GM19239 (cell line): ENCODE measurements around the gene MARVELD1.
"Not testable (repeated sequence)": the region's sequence is repeated elsewhere in the genome, so short reads cannot be mapped to it uniquely, and the experiment has no call there.

Experiments used
- DNase-seq: peaks from one replicate; pipeline ENCODE4 v3.0.0; 2011; ENCODE audit warnings: low spot score; ENCODE audit not compliant: insufficient read length
- FAIRE-seq: peaks from 2 replicates; lab custom pipeline; 2011; peaks lifted over from hg19 to GRCh38; lab: Jason Lieb, UNC

MARVELD1 gene

DNA sequence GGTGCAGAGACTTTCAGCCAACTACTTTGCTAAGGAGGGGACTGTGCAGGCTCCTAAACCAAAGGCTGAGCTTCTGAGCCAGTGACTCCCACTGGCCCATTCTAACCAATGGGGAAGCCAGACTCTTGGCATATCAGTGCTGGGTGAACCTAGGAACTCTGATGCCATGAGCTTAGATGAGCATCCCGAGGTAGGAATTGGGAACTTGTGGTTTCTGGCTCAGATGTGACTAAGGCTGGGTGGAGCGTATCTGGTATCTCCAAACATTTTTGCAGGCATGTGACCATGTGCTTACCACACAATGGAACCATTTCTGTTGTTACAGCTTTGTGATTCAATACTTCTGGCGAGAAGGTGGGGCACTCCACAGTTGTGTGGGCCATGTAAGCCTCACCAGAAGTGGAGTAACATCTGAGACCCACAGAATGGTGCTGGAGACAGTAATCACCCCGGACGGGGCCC is 23.9 kb upstream of the MARVELD1 start:
- FAIRE-seq (no peak), DNase-seq (no peak)

DNA sequence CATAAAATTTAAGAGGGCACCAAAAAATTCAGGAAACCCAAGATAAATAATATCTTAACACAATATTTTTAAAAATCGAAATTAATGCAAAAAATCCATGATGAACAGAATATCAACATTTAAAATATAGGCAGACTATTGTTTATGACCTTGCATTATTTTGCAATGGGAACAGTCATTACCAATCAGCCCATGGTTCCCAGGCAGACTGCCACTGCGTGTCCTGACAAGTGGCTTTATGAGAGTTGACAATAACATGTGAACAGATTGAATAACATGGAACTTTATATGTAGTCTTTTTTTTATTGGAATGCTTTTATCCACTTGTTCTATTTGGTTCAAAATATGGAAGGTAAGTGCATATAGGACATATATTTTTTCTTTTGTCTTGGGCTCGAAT is 23.4 kb upstream of the MARVELD1 start:
- no peak for DNase-seq
- no peak for FAIRE-seq

DNA sequence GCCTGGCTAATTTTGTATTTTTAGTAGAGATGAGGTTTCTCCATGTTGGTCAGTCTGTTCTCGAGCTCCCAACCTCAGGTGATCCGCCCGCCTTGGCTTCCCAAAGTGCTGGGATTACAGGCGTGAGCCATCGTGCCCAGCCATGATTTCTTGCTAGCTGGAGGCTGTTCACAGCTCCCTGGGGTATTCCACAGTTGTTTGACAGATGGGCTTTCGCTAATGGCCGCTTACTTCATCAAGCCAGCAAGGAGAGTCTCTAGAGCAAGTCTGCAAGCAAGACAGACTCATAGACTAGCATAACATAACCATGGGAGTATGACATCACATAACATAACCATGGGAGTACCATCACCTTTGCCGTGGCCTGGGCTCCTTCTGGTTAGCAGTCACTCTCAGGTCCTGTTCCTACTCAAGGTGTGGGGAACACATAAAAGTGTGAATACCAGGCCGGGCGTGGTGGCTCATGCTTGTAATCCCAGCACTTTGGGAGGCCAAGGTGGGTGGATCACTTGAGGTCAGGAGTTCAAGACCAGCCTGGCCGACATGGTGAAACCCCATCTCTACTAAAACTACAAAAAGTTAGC is 15.4 kb upstream of the MARVELD1 start:
- not testable (repeated sequence) for FAIRE-seq, DNase-seq

DNA sequence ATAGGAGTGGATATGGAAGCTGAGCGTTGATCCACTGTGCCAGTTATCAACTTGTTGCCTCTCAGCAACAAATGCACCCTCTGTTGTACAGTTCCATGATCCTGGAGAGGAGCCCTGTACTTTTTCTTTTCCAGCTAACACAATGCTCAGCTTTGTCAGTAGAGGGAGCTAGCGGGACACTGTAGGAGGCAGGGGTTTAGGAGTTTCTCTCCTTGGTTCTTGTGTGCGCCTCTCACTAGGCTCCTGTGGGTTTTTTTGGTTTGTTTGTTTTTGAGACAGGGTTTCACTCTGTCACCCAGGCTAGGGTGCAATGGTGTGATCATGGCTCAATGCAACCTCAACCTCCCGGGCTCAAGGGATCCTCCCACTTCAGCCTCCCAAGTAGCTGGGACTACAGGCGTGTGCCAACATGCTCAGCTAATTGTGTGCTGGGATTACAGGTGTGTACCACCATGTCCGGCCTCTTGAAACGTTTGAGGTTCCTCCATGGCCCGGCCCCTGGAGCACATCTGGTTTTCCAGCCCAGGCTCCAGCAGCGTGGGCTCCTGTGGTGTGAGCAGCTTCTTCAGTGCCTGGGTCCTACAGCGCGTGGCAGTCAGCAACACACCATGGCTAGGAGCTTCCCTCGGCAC is 12.0 kb upstream of the MARVELD1 start:
- FAIRE-seq (peak; percentile 87), DNase-seq (peak; percentile 65)

DNA sequence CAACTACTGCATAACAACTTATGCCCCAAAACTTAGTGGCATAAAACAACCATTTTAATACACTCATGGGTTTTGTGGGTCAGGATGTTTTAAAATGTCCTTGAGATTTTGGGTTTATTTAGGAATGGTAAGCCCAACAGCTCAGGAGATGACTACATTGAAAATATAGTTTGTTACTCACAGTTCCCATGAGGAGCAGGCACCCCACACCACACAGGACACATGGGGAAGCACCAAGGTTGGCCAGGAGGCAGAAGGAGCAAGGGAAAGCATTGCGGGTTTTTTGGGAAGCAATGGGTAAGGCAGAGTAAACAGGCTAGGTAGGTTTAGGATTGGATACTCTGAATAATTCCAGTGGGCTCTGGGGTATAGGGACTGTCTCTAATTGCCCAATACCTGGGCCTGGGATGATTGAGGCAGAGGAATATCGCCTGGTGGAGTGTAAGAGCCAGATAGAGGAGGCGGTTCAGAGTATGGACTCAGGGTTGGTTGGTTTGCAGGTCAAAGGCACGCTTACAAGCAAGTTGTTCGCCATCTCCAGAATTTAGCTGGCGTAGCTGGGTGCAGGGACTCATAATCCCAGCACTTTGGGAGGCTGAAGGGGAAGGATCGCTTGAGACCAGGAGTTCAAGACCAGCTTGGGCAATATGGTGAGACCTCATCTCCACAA is 10.0 kb upstream of the MARVELD1 start:
- no peak for FAIRE-seq
- no peak for DNase-seq

DNA sequence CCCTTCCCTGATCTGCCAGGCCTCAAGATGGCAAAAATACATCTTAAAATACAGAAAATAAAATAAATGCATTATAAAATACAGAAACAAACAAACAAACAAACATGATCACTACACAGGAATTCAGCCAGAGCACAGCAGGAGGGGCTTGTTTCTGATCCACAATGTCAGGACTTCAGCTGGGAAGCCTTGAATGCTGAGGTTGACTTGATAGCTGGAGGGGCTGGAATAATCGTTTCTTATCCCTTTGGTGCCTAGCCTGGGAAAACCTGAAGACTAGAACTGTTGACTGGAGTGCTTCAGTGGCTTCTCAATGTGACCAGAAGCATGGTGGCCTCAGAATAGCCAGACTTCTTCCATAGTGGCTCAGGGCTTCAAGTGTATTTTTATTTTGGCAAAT is 9.2 kb upstream of the MARVELD1 start:
- DNase-seq: no peak
- no peak for FAIRE-seq

DNA sequence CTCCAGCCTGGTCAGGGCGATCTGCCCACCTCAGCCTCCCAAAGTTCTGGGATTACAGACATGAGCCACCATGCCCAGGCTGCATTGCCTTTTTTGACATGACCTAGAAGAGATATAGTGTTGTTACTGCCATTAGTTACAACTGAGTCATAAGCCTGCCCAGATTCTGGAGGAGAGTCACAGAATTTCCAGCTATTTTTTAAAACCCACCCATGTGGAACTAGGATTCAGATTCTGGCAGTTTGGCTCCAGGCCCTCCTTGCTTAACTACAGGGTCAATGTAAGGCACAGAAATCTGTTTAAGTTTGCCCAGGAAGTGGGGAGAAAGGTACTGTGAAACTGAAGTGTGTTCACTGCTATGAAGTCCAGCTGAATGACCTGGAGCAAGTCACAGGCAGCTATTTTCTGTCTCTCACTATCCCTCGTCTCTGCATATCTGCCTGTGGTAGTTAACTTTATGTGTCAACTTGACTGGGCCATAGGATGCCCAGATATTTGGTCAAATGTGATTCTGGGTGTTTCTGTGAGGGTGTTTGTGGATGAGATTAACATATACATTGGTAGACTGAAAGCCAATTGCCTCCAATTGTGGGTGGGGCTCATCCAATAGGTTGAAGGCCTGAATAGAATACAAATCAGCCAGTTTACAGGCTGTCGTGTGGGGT is 8.4 kb upstream of the MARVELD1 start:
- DNase-seq: no peak
- no peak for FAIRE-seq

DNA sequence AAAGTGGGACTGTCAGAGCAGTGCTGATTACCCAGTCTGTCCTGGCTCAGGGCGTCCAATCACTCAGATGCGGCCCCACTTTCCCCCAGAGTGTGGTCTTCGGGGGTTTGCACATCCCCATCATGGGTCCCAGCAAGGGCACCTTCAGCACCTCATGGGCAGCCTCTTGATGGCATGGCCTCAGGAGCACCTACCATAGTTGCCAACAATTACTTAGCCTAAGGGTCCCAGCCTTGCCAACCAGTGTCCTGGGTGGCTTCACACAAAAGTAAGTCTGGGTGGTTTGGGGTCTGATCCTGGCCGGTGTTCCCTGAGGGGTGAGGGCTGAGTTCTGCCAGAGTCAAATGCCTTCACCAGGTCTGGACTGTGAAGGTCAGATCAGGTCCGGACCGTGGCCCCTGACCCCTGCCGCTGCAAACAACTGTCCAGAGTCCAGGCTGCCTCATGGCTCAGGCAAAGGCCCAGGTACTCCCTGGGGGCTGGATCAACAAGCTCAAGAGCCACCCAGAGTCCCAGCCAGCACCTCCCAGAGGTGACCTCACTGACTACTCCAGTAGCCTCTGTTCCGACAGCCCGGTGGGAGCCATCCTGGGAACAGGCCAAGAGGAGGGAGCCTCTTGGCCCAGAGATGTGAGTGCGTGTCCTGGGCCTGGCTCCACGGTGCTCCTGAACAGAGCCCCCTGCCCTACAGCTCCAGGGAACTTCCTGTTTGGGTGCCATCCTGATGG is 6.2 kb upstream of the MARVELD1 start:
- FAIRE-seq: no peak
- DNase-seq: no peak

DNA sequence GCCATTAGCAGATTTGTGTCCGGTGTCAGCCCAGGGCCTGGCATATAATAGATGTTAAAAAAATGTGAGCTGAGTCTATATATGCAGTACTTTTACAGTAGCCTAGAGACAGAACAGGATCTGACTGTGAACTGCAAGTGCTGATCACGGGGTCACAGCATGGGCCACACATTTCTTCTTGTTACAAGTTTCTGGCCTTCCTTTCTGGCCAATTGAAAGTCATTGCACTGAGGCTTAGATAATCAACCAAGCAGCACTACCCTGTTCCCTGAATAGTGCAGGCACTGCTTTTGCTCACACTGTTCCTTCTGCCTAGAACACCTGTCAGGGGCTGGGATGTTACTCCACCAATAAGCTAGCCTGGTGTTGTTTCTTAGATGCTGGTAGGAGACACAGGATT is 5.4 kb upstream of the MARVELD1 start:
- DNase-seq: no peak
- FAIRE-seq: no peak

DNA sequence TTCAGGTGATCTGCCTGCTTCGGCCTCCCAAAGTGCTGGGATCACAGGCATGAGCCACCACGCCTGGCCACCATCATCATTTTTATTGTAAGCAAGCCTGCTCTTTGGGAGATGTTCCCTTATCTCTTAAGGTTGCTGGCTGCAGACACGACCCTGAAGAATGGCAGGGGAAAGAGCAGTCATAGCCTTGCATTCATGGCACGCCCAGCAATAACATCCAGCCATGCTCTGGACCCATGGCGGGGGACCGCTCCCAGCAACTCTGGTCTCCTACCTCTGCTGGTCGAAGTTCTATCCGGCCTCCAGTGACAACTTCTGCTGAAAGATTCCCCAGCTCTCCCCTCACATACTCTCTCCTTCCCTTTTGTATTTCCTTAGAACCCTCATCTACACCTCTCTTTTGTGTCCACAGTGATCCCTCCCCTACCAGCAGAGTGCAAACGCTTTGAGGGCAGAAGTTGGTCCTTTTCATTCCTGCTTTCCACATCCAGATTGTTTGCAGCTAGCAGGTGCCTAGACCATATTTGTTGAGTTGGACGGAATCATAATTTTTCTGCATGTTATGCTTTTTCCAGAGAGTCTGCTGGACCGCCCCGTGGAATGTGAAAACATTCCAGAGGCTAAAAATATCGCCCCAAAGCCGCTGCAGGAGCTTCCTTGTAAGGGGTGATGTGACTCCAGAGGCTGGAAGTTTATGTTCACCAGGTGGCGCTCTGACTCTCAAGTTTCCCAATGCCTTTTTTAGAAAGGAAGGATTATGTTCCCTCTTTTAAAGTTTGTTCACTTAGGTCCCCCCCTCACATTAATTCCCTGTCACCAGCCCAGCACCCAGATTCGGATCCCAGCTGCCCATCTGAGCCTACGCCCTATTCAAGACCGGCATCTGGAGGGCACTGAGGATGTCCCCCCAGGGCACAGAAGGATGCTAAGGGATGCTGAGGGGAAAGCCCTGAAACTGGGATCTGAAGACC is 4.3 kb upstream of the MARVELD1 start:
- DNase-seq (no peak), FAIRE-seq (peak; percentile 39)

DNA sequence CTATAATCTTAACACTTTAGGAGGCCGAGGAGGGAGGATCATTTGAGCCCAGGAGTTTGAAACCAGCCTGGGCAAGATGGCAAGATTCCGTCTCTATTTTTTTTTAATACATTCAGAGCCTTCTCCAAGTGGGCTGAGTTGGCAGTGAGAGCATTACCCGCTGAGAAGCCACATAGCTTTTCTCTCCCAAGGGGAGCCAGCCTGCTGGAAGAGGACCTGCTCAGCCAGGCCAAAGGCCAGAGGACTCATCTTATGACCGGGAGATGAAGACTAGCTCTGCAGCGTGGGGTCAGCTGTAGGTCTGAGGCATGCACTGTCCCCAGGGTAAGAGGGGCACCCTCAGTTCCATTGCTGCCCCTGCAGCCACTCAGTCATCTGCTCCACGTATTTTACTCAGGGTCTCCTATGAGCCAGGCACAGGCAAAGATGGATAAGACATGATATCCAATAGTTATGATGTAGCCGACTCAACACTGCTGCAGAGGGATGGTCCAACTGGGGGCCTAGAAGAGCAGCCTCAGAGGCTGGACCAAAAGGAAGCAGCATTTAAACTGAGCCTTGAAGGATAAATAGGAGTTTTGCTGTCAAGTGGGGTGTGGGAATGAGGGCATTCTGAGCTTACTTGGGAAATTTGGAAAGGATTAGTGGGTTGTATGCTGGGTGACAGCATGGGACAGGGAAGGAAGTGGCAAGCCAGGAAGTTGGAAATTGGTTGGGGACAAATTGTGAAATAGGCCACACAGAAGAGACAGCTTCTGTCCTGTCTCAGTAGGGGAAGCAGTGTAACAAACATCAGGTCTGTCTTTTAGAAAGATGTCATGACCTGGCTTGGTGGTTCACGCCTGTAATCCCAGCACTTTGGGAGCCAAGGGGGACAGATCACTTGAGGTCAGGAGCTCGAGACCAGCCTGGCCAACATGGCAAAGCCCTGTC is 1.6 kb upstream of the MARVELD1 start:
- FAIRE-seq (no peak), DNase-seq (no peak)

DNA sequence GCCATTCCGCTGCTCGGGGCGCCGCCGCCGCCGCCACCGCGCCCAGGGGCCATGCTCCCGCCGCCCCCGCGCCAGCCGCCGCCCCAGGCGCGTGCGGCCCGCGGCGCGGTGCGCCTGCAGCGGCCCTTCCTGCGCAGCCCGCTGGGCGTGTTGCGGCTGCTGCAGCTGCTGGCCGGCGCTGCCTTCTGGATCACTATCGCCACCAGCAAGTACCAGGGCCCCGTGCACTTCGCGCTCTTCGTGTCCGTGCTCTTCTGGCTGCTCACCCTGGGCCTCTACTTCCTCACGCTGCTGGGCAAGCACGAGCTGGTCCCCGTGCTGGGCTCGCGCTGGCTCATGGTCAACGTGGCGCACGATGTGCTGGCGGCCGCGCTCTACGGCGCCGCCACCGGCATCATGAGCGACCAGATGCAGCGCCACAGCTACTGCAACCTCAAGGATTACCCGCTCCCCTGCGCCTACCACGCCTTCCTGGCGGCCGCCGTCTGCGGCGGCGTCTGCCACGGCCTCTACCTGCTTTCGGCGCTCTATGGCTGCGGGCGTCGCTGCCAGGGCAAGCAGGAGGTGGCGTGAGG is 383 bp downstream of the MARVELD1 start:
- peak; percentile 94 for DNase-seq
- peak; percentile 59 for FAIRE-seq

DNA sequence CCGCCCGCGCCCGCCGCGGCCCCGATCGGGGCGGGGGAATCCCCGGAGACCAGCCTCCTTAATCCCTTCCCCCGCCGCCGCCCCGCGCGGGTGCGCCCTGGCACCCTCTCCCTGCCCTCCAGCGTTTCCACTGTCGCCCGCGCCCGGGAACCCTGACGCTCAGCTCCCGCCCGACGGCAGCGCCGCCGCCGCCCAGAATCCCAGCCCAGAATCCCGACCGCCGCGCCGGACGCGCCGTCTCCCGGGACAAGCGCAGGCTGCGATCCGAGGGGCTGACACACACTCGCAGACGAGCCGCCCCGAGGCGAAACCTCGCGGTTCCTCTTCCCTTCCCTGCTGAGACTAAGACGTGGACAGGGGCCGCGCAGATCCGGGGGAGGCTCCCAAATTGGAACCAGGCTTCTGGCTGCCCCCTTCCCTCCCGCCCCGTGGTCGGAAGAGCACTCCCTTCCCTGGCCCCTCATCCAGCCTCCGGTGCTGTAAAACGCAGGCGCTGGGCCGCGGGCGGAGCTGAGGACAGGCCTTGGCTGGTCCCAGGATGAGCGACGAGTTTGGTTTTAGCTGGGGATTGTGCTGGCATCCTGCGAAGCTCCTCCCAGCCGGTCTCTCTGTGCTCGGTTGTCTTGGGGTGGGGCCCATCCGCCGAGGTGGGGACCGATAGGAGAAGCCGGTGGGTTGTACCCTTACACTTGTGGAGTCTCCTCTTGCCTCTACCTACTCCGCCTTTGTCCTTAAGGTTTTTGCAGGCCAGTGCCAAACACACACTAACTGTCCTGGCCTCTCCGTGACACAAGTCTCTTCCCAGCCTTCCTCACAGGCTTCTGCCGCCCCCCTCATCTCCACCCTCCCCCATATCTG is 1.1 kb downstream of the MARVELD1 start:
- FAIRE-seq (no peak), DNase-seq (peak; percentile 56)

DNA sequence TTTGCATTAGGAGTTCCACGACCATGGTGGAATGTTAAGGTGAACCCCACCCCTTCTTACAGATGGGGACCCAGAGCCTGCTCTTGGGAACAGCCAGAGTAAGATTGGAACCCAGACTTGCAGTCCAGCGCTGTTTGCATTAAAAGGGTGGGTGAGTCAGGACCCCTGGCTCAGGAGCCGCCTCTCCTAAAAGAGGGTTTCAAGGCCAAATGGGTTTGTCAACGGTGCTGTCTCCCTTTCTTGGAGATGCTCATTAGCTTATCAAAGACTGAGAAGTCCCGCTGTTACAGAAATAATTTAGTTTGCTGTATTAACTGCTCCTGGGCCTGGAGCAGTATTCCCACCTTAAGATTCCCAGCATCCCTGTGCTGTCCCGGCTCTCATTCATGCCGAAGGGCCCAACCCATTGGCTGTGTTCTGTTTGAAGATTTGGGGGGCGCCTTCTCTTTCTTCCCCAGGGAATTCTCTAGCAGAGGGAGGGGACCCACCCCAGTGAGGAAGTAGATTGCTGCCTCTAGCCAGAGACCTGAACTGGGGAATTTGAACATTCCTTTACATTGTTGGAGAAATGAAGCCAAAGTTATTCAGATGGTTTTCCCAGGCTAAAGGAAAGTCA is 1.8 kb downstream of the MARVELD1 start:
- DNase-seq (no peak), FAIRE-seq (no peak)

DNA sequence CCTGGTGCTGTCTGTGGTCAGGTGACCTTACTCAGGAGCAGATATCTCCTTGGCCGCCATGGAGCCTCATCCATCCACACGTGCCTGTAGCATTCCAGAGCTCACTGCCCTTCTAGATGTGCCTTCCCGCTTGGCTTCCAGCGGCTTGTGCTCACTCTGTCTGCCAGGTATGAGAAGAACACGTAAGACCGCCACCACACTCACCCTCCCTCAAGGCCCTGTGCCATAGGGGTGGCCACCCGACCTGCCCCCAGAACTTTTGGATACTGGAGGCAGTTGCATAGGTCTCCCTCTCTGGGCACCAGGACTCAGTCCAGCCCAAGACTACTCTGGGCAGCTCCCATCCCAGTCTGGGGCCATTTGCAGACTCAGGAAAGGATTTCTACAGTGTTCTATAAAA is 4.1 kb downstream of the MARVELD1 start:
- no peak for FAIRE-seq

DNA sequence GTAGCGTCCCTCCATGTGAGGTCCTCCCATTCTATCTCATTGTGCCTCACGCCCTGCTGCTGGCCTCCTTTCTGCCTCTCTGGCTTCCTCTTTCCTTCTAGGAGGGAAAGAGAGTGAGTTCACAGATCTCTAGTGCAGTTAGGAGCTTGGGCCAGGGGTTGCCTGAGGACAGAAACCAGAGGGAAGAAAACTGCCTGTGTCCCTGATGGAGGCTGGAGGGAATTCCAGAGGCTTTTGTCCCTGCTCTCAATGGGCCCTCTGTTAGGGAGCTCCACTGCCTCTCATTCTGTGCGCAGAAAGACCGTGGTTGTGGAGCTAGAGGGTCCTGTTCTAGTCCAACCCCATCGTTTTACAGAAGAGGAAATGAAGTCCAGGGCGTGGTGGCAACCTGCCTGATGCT is 4.6 kb downstream of the MARVELD1 start:
- DNase-seq: no peak

More for the DNA sequence above, 4.1 kb downstream of the MARVELD1 start:
- no peak for DNase-seq

More for the DNA sequence above, 4.6 kb downstream of the MARVELD1 start:
- no peak for FAIRE-seq
